ENCODE measurements around the gene RPRD1A. TPM values are rescaled to one million over a fixed set of nuclear protein-coding genes. Genes with fewer than 3 reads are reported as not detected.

The RPRD1A gene
- total and polyA plus RNA-seq, 2 of the 4 experiments (the other 2 are of a cell fraction): 23.3 to 27.2 TPM

DNA sequence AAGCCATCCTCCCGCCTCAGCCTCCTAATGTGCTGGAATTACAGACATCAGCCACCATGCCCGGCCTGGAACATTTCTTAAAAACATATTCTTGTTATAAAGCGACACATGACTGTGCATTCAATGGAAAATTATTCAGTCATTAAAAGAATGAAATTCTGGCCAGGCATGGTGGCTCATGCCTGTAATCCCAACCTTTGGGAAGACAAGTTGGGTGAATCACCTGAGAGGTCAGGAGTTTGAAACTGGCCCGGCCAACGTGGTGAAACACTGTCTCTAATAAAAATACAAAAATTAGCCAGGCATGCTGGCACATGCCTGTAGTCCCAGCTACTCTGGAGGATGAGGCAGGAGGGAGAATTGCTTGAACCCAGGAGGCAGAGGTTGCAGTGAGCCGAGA lies 21.6 kb upstream of the RPRD1A start:
- no peaks in the 10 kb centered on the region for H3K79me1 ChIP-seq (ENCODE audit: low read depth in 1 of 2, low read length in 2 of 2)
- H3K18ac ChIP-seq (ENCODE audit: low read depth, low read length): no peak overlapping the region
- H4K91ac ChIP-seq (ENCODE audit: insufficient read depth, low read depth, low read length): no peak overlapping the region
- H3K27me3 ChIP-seq (ENCODE audit: control insufficient read depth, insufficient read depth, low read length): no peaks in the 10 kb centered on the region
- no peak overlapping the region for H2AK5ac ChIP-seq (ENCODE audit: low read depth, low read length)
- H2AFZ ChIP-seq (replicated peaks; ENCODE audit: low read length, poor library complexity): no peak overlapping the region
- H2BK15ac ChIP-seq (ENCODE audit: low read depth, low read length): no peak overlapping the region
- H3K4me2 ChIP-seq (ENCODE audit: low read depth, low read length): no peak overlapping the region
- H3K9ac ChIP-seq (ENCODE audit: low read depth, low read length): no peak overlapping the region
- dilution Hi-C loops (cut with HindIII; ENCODE audit: low sequenced_read_pairs, unreplicated experiment): no loop called here
- BruUV-seq (replicated peaks): no TSS peak
- no peak overlapping the region for H2BK20ac ChIP-seq (ENCODE audit: low read depth, low read length)
- H3K4ac ChIP-seq (ENCODE audit: low read depth, low read length): no peak overlapping the region
- no peak overlapping the region for H4K8ac ChIP-seq (ENCODE audit: low read depth in 2 of 2, low read length in 2 of 2)
- ChIA-PET POLR2A (ENCODE audit: unreplicated experiment) (no interaction called here), CTCF (no interaction called here)
- H3K9me1 ChIP-seq (ENCODE audit: insufficient read depth, low read length): no peaks in the 10 kb centered on the region
- H4K20me1 ChIP-seq (ENCODE audit: insufficient read depth, low read length): no peaks in the 10 kb centered on the region
- no peaks in the 10 kb centered on the region; the same call in 1 of the 2 replicates for H3K9me3 ChIP-seq (ENCODE audit: control insufficient read depth, insufficient read depth, low read length)
- no peak overlapping the region for H3K23ac ChIP-seq (ENCODE audit: low read depth, low read length)
- no peak overlapping the region for H2BK5ac ChIP-seq (ENCODE audit: low read depth, low read length, poor library complexity, severe bottlenecking)
- H3K36me3 ChIP-seq (ENCODE audit: control insufficient read depth, insufficient read depth, low read length): no peaks in the 10 kb centered on the region
- no peak overlapping the region for H4K5ac ChIP-seq (ENCODE audit: low read depth, low read length)
- DNase-seq: no peak
- H3K4me1 ChIP-seq (ENCODE audit: control insufficient read depth, insufficient read depth, low read length): no peaks in the 10 kb centered on the region
- WGBS, 2 experiments (ENCODE audit: extremely low coverage in 2 of 2, insufficient read length in 1 of 2): 100% methylated on average over 1 of the region's 6 CpGs; no CpG with 5 or more reads in 1 of the 2 experiments
- H3K4me3 ChIP-seq (ENCODE audit: insufficient read depth, low read depth, low read length): no peak overlapping the region
- H3K27ac ChIP-seq (ENCODE audit: insufficient read depth, low read length): no peak overlapping the region
- no peak for TF ChIP-seq NFE2L2 (IDR thresholded peaks at IDR 0.05; ENCODE audit: low read depth, low read length)
- no peak for TF ChIP-seq MAZ (IDR thresholded peaks at IDR 0.05; ENCODE audit: borderline replicate concordance, low read depth, low read length)
- no peak for TF ChIP-seq BHLHE40 (IDR thresholded peaks at IDR 0.05; ENCODE audit: low read depth, low read length)
- TF ChIP-seq POLR2A (IDR thresholded peaks at IDR 0.05; ENCODE audit: low read depth, low read length): no peak
- TF ChIP-seq FOS (IDR thresholded peaks at IDR 0.05; ENCODE audit: low read depth, low read length): no peak
- TF ChIP-seq SMC3 (IDR thresholded peaks at IDR 0.05; ENCODE audit: low read depth, low read length): no peak
- TF ChIP-seq RAD21 (IDR thresholded peaks at IDR 0.05; ENCODE audit: low read length): no peak
- no peak for ATAC-seq (ENCODE audit: low read depth)
- no peak overlapping the region for H2AK9ac ChIP-seq (replicated peaks; ENCODE audit: low read depth, low read length, poor library complexity)
- in situ Hi-C loops (cut with MboI; ENCODE audit: low sequenced_read_pairs): no loop called here
- H2BK120ac ChIP-seq (ENCODE audit: low read depth, low read length): no peak overlapping the region
- no peak overlapping the region for H3K14ac ChIP-seq (replicated peaks; ENCODE audit: low read depth, low read length)
- intact Hi-C loops (cut with micrococcal nuclease): no loop called here
- H3K56ac ChIP-seq (ENCODE audit: extremely low read depth, insufficient read depth, low read length): no peak overlapping the region

All from IMR-90 (cell line).